WTC11 (cell line): Measurements from ENCODE around the gene GIPR.

Experiments used
- ATF3 ChIP-seq: sonication (generic); formaldehyde crosslinking; conservative IDR thresholded peaks from 2 replicates; pipeline ENCODE4 v1.8.1; 2022; ENCODE audit warnings: mild to moderate bottlenecking, missing genetic modification reagents
- CTCF ChIP-seq: fragments of 200-600 bp; IDR thresholded peaks from 2 replicates; pipeline ENCODE4 v1.8.0; 2022; ENCODE audit warnings: antibody characterized with exemption
- E2F1 ChIP-seq: sonication (generic); formaldehyde crosslinking; IDR thresholded peaks from 2 replicates; pipeline ENCODE4 v1.8.0; 2022; ENCODE audit warnings: mild to moderate bottlenecking, missing genetic modification reagents
- FOXK1 ChIP-seq: sonication (generic); formaldehyde crosslinking; IDR thresholded peaks from 2 replicates; pipeline ENCODE4 v1.8.0; 2022; ENCODE audit warnings: mild to moderate bottlenecking, moderate library complexity, missing genetic modification reagents
- NFYB ChIP-seq: sonication (generic); formaldehyde crosslinking; conservative IDR thresholded peaks from 2 replicates; pipeline ENCODE4 v1.8.0; 2022; ENCODE audit warnings: low read depth, missing genetic modification reagents
- USF2 ChIP-seq: sonication (generic); formaldehyde crosslinking; IDR thresholded peaks from 2 replicates; pipeline ENCODE4 v1.8.1; 2023; ENCODE audit warnings: mild to moderate bottlenecking, missing genetic modification reagents, moderate library complexity
- TF ChIP-seq, protein P1 (sequence below): sonication (generic); formaldehyde crosslinking; IDR thresholded peaks from 2 replicates; pipeline ENCODE4 v1.8.0; 2022; ENCODE audit warnings: mild to moderate bottlenecking, missing genetic modification reagents

GRCh38 chr19:45655073-45655472, 12.9 kb upstream of the GIPR start:
- no peak for TF ChIP-seq NFYB
- TF ChIP-seq, protein P1, sequence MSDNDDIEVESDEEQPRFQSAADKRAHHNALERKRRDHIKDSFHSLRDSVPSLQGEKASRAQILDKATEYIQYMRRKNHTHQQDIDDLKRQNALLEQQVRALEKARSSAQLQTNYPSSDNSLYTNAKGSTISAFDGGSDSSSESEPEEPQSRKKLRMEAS: no peak
- no peak for TF ChIP-seq CTCF
- TF ChIP-seq E2F1: no peak
- TF ChIP-seq FOXK1 (CRISPR knock-in tag): no peak
- TF ChIP-seq USF2: no peak
- no peak for TF ChIP-seq ATF3 (CRISPR knock-in tag)
